GM18951 (cell line): ENCODE results near the gene WDR54.
"Not testable (repeated sequence)": the region's sequence is repeated elsewhere in the genome, so short reads cannot be mapped to it uniquely, and the experiment has no call there.

Experiments
- POLR2A ChIP-seq: IDR thresholded peaks from 4 replicates; pipeline ENCODE4 v1.6.1; 2011; ENCODE audit warnings: mild to moderate bottlenecking; ENCODE audit not compliant: insufficient read length, insufficient read depth; ENCODE audit errors: extremely low read depth
- in situ Hi-C: fragments of 300-500 bp; cut with MboI; formaldehyde crosslinking; loops from one replicate; pipeline ENCODE4 v1.12.0; 2022; ENCODE audit warnings: low sequenced_read_pairs, mixed read lengths, inconsistent platforms; ENCODE audit not compliant: unreplicated experiment

WDR54 gene

GRCh38 chr2:74458132-74458937, 36.8 kb downstream of the WDR54 start, which contains the start of gene WBP1:
Gene WBP1, plus strand, starts transcription at chr2:74458438. Its CDS starts 165 bp downstream, at chr2:74458603.
- in situ Hi-C loops, result no loop called here
- TF ChIP-seq POLR2A, result peak; percentile 45

- TF ChIP-seq POLR2A, result no peak
- in situ Hi-C loops, result no loop called here
Measured at GRCh38 chr2:74458938-74459363, 37.4 kb downstream of the WDR54 start.

GRCh38 chr2:74459503-74460118, 38.1 kb downstream of the WDR54 start:
- peak; percentile 19 for TF ChIP-seq POLR2A
- in situ Hi-C loops, result not testable (repeated sequence)

- in situ Hi-C loops, result not testable (repeated sequence)
Measured at GRCh38 chr2:74460187-74460586, 38.7 kb downstream of the WDR54 start.

- in situ Hi-C loops, result no loop called here
- peak; percentile 10 for TF ChIP-seq POLR2A
Measured at GRCh38 chr2:74461187-74462053, 39.9 kb downstream of the WDR54 start.

GRCh38 chr2:74462054-74462785, 40.7 kb downstream of the WDR54 start:
- no peak for TF ChIP-seq POLR2A
- in situ Hi-C loops, result no loop called here

GRCh38 chr2:74462786-74463105, 41.2 kb downstream of the WDR54 start:
- no peak for TF ChIP-seq POLR2A
- in situ Hi-C loops, result no loop called here

GRCh38 chr2:74464406-74464805, 42.9 kb downstream of the WDR54 start:
- in situ Hi-C loops, result no loop called here
- TF ChIP-seq POLR2A, result no peak

GRCh38 chr2:74470742-74471141, 49.2 kb downstream of the WDR54 start:
- in situ Hi-C loops, result not testable (repeated sequence)

- in situ Hi-C loops, result no loop called here
- no peak for TF ChIP-seq POLR2A
Measured at GRCh38 chr2:74471332-74472065, 50.0 kb downstream of the WDR54 start.

- in situ Hi-C loops, result no loop called here
- peak; percentile 87 for TF ChIP-seq POLR2A
Measured at GRCh38 chr2:74472086-74472944, 50.8 kb downstream of the WDR54 start, which contains the start of gene MRPL53. Gene MRPL53, minus strand, starts transcription at chr2:74472680. Its CDS starts 20 bp downstream, at chr2:74472660.

GRCh38 chr2:74472945-74473258, 51.4 kb downstream of the WDR54 start:
- TF ChIP-seq POLR2A, result no peak
- in situ Hi-C loops, result no loop called here

GRCh38 chr2:74474481-74474880, 53.0 kb downstream of the WDR54 start:
- in situ Hi-C loops, result no loop called here
- TF ChIP-seq POLR2A, result no peak
